ENCODE results near the gene ITIH6. TPM values are rescaled to one million over a fixed set of nuclear protein-coding genes. Genes with fewer than 3 reads are reported as not detected.
"Not testable (repeated sequence)": the region's sequence is repeated elsewhere in the genome, so short reads cannot be mapped to it uniquely, and the experiment has no call there.

ITIH6 gene
- total RNA-seq, 4 donors from 2014 or later: 0.13 TPM; not detected in 3

DNA sequence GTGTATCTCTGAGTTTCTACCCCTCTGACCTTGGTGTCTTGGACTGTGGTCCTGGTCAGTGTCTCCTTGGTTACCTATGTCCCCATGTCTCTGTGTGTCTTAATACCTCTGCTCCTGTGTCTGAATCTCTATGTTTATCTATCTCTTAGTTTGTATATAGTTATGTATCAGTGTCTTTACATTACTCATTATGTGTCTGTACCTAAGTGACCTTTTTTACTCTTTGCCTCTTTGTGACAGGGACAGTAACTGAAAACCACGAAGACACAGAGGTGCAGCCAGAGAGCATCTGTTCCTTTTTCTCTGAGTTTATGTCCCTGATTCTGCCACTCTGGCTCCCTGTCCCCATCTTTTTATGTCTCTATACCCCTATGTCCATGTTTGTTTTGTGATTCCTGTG lies 49.4 kb downstream of the ITIH6 start:
- Histone ChIP-seq H3K27me3 (no peaks in the 10 kb centered on the region), H3K4me3 (no peak overlapping the region), H3K4me1 (no peaks in the 10 kb centered on the region), H3K36me3 (no peaks in the 10 kb centered on the region), H3K9me3 (no peaks in the 10 kb centered on the region), H3K27ac (no peak overlapping the region)
- WGBS: 77% methylated on average over 1 of the region's 1 CpG
- TF ChIP-seq, protein P1, sequence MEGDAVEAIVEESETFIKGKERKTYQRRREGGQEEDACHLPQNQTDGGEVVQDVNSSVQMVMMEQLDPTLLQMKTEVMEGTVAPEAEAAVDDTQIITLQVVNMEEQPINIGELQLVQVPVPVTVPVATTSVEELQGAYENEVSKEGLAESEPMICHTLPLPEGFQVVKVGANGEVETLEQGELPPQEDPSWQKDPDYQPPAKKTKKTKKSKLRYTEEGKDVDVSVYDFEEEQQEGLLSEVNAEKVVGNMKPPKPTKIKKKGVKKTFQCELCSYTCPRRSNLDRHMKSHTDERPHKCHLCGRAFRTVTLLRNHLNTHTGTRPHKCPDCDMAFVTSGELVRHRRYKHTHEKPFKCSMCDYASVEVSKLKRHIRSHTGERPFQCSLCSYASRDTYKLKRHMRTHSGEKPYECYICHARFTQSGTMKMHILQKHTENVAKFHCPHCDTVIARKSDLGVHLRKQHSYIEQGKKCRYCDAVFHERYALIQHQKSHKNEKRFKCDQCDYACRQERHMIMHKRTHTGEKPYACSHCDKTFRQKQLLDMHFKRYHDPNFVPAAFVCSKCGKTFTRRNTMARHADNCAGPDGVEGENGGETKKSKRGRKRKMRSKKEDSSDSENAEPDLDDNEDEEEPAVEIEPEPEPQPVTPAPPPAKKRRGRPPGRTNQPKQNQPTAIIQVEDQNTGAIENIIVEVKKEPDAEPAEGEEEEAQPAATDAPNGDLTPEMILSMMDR (IDR thresholded peaks at IDR 0.05): no peak
- DNase-seq (ENCODE audit: low spot score in 2 of 2): no peak

DNA sequence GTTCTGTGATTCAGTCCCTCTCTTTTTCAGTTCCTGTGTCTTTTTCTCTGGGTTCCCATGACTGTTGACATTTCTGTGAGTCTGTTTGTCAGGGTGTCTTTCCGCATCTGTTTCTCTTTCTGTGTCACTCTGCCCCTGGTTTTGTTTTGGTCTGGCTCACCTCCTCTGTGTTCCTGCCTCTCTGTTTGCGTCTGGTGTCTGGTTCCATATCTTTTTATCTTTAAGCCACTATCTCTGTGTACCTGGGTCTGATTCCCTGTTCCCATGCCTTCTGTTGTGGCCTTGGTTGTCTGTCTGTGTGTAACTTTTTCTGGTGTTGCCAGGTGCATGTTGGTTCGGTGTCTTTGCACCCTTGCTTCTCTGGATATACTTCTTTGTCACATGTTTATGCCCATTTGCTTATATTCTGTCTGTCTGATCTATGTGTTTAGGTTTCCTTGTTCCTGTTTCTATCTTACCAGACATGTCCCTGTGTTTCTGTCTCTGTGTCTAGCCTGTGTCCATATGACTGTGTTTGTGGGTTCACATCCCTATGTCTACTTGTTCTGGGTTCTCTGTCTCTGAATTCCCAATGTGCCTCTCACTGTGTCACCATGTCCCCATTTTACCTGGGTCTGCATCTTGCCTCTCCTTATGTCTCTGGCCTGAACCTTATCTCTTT lies 50.2 kb downstream of the ITIH6 start:
- Histone ChIP-seq H3K36me3 (no peaks in the 10 kb centered on the region), H3K9me3 (no peaks in the 10 kb centered on the region), H3K4me1 (no peaks in the 10 kb centered on the region), H3K27me3 (no peaks in the 10 kb centered on the region), H3K4me3 (no peak overlapping the region), H3K27ac (no peak overlapping the region)
- no peak for DNase-seq (ENCODE audit: low spot score in 2 of 2)
- WGBS: 69% methylated on average over 3 of the region's 3 CpGs
- TF ChIP-seq EP300 (IDR thresholded peaks at IDR 0.05): no peak
- TF ChIP-seq POLR2AphosphoS5 (IDR thresholded peaks at IDR 0.05): no peak
- TF ChIP-seq, protein P1 (IDR thresholded peaks at IDR 0.05): no peak

DNA sequence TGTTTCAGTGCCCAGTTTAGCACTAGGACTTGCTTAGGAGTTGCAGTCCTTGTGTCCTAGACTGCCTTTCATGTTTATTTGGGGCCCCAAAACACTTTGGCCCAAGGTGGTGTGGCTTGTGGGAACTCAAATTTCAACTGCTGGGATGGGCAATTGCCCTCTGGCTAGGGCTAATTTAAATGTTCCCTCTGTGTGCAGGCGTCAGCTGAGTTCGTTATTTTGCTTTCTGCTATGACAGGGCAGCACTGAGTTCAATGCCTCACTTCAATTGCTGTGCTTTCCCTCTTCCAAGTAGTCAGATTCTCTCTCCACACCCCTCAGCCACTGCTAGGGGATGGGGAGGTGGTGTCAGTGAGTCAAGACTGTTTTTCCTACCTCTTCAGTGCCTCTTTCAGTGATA lies 51.1 kb downstream of the ITIH6 start:
- no peaks in the 10 kb centered on the region for H3K4me1 ChIP-seq
- no peaks in the 10 kb centered on the region for H3K27me3 ChIP-seq
- DNase-seq (ENCODE audit: low spot score in 2 of 2): no peak
- H3K9me3 ChIP-seq: no peaks in the 10 kb centered on the region
- TF ChIP-seq POLR2A (IDR thresholded peaks at IDR 0.05) (no peak), POLR2AphosphoS5 (IDR thresholded peaks at IDR 0.05) (no peak), EP300 (IDR thresholded peaks at IDR 0.05) (no peak)
- TF ChIP-seq, protein P1 (IDR thresholded peaks at IDR 0.05): no peak
- no peak overlapping the region for H3K27ac ChIP-seq
- H3K4me3 ChIP-seq: no peak overlapping the region
- no peaks in the 10 kb centered on the region for H3K36me3 ChIP-seq
- WGBS: 44% methylated on average over 2 of the region's 2 CpGs

DNA sequence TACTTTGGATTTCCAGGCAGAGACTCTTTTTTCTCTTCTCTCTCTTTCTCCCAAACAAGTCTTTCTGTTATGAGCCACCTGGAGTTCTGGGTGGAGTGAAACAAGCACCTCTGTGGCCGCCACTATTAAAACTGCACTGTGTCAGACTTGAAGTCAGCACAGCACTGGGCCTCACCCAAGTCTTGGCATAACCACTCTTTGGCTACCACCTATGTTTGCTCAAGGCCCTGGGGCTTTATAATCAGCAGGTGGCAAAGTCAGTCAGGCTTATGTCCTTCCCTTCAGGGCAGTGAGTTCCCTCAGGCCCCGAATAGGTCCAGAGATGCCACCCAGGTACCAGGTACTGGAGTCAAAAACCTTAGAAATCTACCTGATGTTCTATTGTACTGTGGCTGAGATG lies 52.4 kb downstream of the ITIH6 start:
- H3K9me3 ChIP-seq: no peaks in the 10 kb centered on the region
- no peaks in the 10 kb centered on the region for H3K27me3 ChIP-seq
- no peaks in the 10 kb centered on the region for H3K36me3 ChIP-seq
- H3K4me1 ChIP-seq: no peaks in the 10 kb centered on the region
- H3K27ac ChIP-seq: no peak overlapping the region
- WGBS: 51% methylated on average over 2 of the region's 2 CpGs
- DNase-seq (ENCODE audit: low spot score in 2 of 2): no peak
- H3K4me3 ChIP-seq: no peak overlapping the region
- no peak for TF ChIP-seq POLR2A (IDR thresholded peaks at IDR 0.05)
- TF ChIP-seq EP300 (IDR thresholded peaks at IDR 0.05): no peak

DNA sequence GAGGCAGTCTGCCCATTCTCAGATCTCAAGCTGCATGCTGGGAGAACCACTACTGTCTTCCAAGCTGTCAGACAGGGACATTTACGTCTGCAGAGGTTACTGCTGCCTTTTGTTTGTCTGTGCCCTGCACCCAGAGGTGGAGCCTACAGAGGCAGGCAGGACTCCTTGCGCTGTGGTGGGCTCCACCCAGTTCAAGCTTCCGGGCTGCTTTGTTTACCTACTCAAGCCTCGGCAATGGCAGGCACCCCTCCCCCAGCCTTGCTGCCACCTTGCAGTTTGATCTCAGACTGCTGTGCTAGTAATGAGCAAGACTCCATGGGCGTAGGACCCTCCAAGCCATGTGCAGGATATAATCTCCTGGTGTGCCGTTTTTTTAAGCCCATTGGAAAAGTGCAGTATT lies 59.5 kb downstream of the ITIH6 start:
- H3K4me1 ChIP-seq; H3K36me3 ChIP-seq; H3K27me3 ChIP-seq; H3K9me3 ChIP-seq; H3K4me3 ChIP-seq; DNase-seq (ENCODE audit: low spot score in 2 of 2); H3K27ac ChIP-seq: not testable (repeated sequence)
- 77% methylated on average over 6 of the region's 6 CpGs for WGBS

DNA sequence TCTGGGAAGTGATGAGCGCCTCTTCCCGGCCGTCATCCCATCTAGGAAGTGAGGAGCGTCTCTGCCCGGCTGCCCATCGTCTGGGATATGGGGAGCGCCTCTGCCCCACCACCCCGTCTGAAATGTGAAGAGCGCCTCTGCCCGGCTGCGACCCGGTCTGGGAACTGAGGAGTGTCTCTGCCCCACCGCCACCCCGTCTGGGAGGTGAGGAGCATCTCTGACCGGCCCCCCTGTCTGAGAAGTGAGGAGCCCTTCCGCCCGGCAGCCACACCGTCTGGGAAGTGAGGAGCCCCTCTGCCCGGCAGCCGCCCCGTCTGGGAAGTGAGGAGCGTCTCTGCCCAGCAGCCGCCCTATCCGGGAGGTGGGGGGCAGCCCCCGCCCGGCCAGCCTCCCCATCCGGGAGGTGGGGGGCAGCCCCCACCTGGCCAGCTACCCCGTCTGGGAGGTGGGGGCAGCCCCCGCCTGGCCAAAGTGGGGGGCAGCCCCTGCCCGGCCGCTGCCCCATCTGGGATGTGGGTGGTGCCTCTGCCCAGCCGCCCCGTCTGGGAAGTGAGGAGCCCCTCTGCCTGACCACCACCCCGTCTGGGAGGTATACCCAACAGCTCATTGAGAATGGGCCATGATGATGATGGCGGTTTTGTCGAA lies 61.6 kb downstream of the ITIH6 start:
- not testable (repeated sequence) for H3K36me3 ChIP-seq; H3K27ac ChIP-seq; H3K4me1 ChIP-seq; H3K4me3 ChIP-seq; H3K27me3 ChIP-seq; H3K9me3 ChIP-seq; DNase-seq (ENCODE audit: low spot score in 2 of 2)
- 68% methylated on average over 14 of the region's 36 CpGs for WGBS

DNA sequence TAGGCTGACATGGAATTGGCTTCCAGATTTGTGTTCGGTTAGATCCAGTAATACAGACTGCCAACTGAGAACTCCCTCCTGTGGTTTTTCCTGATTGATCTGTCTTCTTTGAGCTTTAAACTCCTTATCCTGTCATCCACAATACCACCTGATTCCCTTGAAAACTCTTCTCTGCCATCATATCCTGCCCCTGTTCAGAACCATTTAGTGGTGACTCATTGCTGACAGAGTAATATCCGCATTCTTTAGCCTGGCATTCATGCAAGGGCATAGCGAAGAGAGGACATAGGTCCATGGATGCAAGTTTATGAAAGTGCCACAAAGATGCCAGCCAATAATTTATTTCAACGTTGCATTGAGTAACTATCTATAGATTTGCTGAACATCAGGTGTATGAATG lies 76.6 kb downstream of the ITIH6 start:
- H3K4me3 ChIP-seq: no peak overlapping the region
- 59% methylated on average over 4 of the region's 4 CpGs for WGBS
- no peaks in the 10 kb centered on the region for H3K9me3 ChIP-seq
- H3K4me1 ChIP-seq: no peaks in the 10 kb centered on the region
- TF ChIP-seq EP300 (IDR thresholded peaks at IDR 0.05) (no peak), POLR2A (IDR thresholded peaks at IDR 0.05) (no peak), POLR2AphosphoS5 (IDR thresholded peaks at IDR 0.05) (no peak)
- TF ChIP-seq, protein P1 (IDR thresholded peaks at IDR 0.05): no peak
- no peaks in the 10 kb centered on the region for H3K27me3 ChIP-seq
- H3K27ac ChIP-seq: no peak overlapping the region
- no peaks in the 10 kb centered on the region for H3K36me3 ChIP-seq
- no peak for DNase-seq (ENCODE audit: low spot score in 2 of 2)

Data from suprapubic skin (tissue), 4 donors.